ENCODE data around the gene NCEH1. TPM values are rescaled to one million over a fixed set of nuclear protein-coding genes. Genes with fewer than 3 reads are reported as not detected.

The NCEH1 gene
- total RNA-seq, 2 donors from 2014 or later = 18.5 to 18.6 TPM

DNA sequence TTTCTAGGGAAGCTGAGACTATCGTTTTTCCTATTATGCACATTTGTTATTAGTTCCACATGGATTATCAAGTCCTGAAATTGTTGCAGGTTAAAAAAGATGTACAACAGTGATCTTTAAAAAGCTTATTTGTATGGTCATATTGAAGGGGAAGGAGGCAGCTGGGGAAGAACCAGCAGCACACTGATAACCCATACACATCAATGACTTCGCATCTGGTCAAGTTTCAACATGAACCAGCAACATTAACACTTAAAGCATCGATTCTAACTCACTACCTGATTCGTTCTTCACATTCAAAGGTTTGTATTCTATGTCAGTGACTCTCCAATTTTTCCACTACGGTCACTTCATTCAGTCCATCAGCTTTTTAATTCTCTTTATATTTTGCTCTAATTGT lies 56.4 kb downstream of the NCEH1 start:
- no peak overlapping the region for H3K4me3 Mint-ChIP-seq
- no peak for ATAC-seq
- no peaks in the 10 kb centered on the region for H3K27me3 Mint-ChIP-seq
- peak overlapping the region in 1 of 2 donors; percentile 30 for H3K27ac Mint-ChIP-seq
- peaks cover 23 to 26% of the 10 kb centered on the region in 2 donors for H3K4me1 Mint-ChIP-seq (ENCODE audit: low read depth in 2 of 2)
- no peaks in the 10 kb centered on the region for H3K9me3 Mint-ChIP-seq
- H3K36me3 Mint-ChIP-seq = no peaks in the 10 kb centered on the region
- DNase-seq (ENCODE audit: low spot score) = no peak

DNA sequence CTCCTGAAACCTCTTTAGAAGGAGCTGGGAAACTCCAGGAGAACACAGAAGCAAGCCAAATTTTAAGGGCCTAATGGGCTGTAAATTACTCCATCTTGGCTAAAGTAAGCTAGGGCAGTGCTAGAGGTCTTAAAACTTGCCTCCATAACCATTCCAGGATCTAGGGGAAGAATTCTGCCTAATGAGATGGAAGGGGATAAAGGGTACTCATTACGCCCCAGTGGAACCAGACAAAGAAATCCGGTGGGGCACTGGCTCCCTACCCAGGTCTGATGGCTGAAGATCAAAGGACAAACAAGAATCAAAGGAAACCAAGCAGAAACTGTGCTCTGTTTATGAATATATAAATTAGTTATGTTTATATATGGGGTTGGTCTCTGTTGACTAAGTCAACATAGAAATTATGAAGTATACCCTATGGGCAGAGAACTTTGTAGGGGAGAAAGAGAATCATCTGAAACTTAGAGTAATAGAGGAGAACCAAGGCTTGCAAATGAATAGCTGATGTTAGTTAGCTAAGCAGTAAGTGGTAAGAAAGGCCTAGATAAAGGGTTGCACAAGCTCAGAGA lies 57.8 kb downstream of the NCEH1 start:
- no peak overlapping the region for H3K4me3 Mint-ChIP-seq
- ATAC-seq (no peak), DNase-seq (ENCODE audit: low spot score) (no peak)
- H3K27me3 Mint-ChIP-seq = no peaks in the 10 kb centered on the region
- no peaks in the 10 kb centered on the region for H3K9me3 Mint-ChIP-seq
- no peak overlapping the region for H3K27ac Mint-ChIP-seq
- H3K4me1 Mint-ChIP-seq (ENCODE audit: low read depth in 2 of 2) = peaks cover 12 to 20% of the 10 kb centered on the region in 2 donors
- H3K36me3 Mint-ChIP-seq = no peaks in the 10 kb centered on the region

DNA sequence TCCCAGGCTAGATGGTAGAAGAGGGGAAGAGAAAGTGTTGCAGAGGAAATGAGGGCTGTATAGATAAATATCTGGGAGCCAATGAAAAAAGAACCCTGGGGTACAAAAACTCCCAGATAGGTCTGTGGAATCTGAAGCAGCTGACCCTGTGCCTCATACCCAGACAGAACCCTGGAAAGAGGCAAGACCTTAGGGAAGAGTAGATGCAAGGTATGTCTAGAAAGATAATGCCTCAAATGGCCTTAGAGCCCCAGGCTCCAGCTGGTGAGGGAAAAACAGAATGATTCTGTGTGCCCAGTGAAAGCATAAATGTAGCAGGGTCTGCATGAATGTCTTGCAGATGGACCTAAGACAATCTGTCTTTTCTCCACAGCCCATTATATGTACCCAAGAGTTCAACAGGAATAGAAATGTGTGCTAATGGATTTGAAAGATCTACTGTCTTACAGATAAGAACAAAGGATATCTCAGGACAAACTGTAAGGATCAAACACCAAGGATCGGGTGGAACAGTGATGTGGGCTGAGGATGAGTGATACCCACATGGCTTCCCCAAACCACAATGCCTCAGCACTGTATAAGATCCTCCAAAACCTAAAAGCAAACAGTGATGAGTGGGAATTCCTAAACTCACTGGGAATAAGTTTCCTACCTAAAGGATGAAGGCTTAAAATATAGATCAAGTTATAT lies 58.8 kb downstream of the NCEH1 start:
- DNase-seq (ENCODE audit: low spot score) = no peak
- no peaks in the 10 kb centered on the region for H3K27me3 Mint-ChIP-seq
- H3K9me3 Mint-ChIP-seq = no peaks in the 10 kb centered on the region
- H3K36me3 Mint-ChIP-seq = no peaks in the 10 kb centered on the region
- no peak overlapping the region for H3K4me3 Mint-ChIP-seq
- H3K4me1 Mint-ChIP-seq (ENCODE audit: low read depth in 2 of 2) = peaks cover 12 to 20% of the 10 kb centered on the region in 2 donors
- no peak for ATAC-seq
- no peak overlapping the region for H3K27ac Mint-ChIP-seq

DNA sequence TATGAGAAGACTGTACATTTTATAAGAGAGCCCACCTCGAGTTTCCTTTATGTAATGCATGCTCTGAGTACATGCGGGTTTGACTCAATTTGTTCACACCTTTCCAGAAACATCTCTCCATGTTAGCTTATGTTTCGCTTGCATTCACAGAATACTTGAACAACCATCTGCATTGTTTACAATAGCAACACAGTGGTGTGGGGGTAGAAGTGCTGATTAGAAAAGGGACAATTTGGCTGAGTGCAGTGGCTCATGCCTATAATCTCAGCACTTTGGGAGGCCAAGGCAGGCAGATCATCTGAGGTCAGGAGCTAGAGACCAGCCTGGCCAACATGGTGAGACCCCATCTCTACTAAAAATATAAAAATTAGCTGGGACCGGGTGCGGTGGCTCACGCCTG lies 60.9 kb downstream of the NCEH1 start:
- no peak for ATAC-seq
- H3K27me3 Mint-ChIP-seq = no peaks in the 10 kb centered on the region

DNA sequence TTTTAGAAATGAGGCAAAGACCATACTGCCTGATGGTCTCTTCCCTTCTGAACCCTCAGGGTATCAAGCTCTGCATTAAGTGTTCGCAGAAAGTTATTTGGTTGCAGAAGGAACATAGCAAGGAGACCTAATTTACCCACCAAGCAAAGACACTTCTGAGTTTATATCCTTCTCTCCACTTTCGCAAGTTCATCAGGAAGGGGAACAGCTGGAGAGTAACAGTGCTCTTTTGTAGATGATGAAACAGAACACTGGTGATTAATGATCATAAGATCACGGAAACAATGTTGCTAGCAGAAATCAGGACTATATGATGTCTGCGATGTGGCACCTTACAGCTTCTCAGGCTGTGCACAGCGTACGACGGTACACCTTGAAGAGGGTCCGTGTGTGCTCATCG lies 62.1 kb downstream of the NCEH1 start:
- Mint-ChIP-seq H3K4me3 (no peak overlapping the region), H3K36me3 (no peaks in the 10 kb centered on the region), H3K9me3 (no peaks in the 10 kb centered on the region), H3K4me1 (ENCODE audit: low read depth in 2 of 2) (peaks cover 6 to 11% of the 10 kb centered on the region in 2 donors), H3K27ac (no peak overlapping the region), H3K27me3 (no peaks in the 10 kb centered on the region)
- ATAC-seq = no peak
- no peak for DNase-seq (ENCODE audit: low spot score)

More for the DNA sequence above, 60.9 kb downstream of the NCEH1 start:
- Mint-ChIP-seq H3K36me3 (no peaks in the 10 kb centered on the region), H3K4me3 (no peak overlapping the region), H3K9me3 (no peaks in the 10 kb centered on the region), H3K27ac (no peak overlapping the region), H3K4me1 (ENCODE audit: low read depth in 2 of 2) (peaks cover 12 to 20% of the 10 kb centered on the region in 2 donors)
- no peak for DNase-seq (ENCODE audit: low spot score)

DNA sequence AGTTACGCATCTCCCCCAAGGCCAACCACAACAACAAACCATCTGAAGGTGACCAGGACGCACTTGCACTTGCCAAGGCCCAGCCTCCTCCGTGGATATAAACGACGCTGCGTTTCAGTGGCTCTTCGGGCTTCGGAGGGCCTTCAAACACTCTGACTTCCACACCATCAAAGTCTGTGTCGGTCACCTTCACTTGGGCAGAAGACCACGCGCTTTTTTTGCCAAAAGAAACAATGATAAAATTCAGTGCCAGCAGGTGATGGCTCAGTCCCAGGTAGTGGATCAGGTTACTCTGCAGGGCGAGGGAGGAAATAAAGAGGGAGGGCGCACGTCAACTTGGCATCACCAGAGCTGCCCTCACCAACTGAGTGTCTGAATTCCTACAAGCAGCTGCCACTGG lies 63.0 kb downstream of the NCEH1 start:
- no peak for DNase-seq (ENCODE audit: low spot score)
- no peak overlapping the region for H3K27ac Mint-ChIP-seq
- H3K9me3 Mint-ChIP-seq = no peaks in the 10 kb centered on the region
- H3K4me3 Mint-ChIP-seq = no peak overlapping the region
- peaks cover 0 to 6% of the 10 kb centered on the region in 2 donors for H3K4me1 Mint-ChIP-seq (ENCODE audit: low read depth in 2 of 2)
- H3K36me3 Mint-ChIP-seq = no peaks in the 10 kb centered on the region
- ATAC-seq = no peak
- no peaks in the 10 kb centered on the region for H3K27me3 Mint-ChIP-seq

DNA sequence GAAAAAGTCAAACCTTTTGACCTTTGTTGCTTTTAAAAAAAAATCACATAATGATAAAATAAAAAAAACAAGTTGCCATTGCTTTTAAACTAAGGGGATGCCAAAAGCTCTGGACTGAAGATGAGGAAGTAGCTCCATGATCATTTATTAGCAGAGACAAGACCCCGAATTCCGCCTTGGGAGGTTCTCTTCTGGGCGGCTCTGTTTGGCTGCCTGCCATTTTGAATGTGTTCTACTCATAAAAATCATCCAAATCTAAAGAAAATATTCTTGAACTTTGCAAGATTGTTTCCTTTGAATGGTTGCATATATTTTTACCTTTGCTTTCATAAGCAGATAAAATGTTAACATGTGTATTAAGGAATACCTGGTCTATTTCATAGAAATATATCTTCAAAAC lies 63.8 kb downstream of the NCEH1 start:
- no peak overlapping the region for H3K4me3 Mint-ChIP-seq
- no peak overlapping the region for H3K27ac Mint-ChIP-seq
- DNase-seq (ENCODE audit: low spot score) (no peak), ATAC-seq (no peak)
- H3K4me1 Mint-ChIP-seq (ENCODE audit: low read depth in 2 of 2) = peaks cover 0 to 5% of the 10 kb centered on the region in 2 donors
- no peaks in the 10 kb centered on the region for H3K27me3 Mint-ChIP-seq
- no peaks in the 10 kb centered on the region for H3K36me3 Mint-ChIP-seq
- H3K9me3 Mint-ChIP-seq = no peaks in the 10 kb centered on the region

DNA sequence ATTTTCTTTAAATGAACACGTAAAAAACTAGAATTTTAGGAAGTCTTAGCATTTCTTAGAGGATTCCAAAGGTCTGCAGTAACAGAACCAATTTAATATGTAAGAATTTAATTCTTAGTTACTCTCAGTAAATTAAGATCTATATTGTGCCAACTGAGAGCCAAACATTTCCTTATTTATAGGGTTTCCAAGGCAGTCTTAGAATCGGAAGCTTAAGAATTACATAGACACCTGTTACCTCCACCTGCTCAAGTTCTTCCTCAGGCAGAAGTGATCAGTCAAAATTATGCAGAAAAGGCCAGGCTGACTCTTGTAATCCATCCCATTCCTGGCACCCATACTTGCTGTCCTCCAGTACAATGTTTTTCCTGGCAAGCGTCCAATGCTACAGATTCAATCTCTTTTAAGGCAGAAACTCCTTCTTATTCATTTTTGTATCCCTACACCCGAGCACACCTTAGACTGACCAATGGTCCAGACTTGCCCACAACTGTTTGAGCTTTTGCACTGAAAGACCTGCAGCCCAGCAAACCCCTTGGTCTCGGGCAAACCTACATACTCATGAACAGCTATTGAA lies 64.3 kb downstream of the NCEH1 start:
- no peaks in the 10 kb centered on the region for H3K36me3 Mint-ChIP-seq
- no peak overlapping the region for H3K4me3 Mint-ChIP-seq
- ATAC-seq = no peak
- H3K27ac Mint-ChIP-seq = no peak overlapping the region
- H3K9me3 Mint-ChIP-seq = no peaks in the 10 kb centered on the region
- H3K4me1 Mint-ChIP-seq (ENCODE audit: low read depth in 2 of 2) = no peaks in the 10 kb centered on the region
- H3K27me3 Mint-ChIP-seq = no peaks in the 10 kb centered on the region
- no peak for DNase-seq (ENCODE audit: low spot score)

DNA sequence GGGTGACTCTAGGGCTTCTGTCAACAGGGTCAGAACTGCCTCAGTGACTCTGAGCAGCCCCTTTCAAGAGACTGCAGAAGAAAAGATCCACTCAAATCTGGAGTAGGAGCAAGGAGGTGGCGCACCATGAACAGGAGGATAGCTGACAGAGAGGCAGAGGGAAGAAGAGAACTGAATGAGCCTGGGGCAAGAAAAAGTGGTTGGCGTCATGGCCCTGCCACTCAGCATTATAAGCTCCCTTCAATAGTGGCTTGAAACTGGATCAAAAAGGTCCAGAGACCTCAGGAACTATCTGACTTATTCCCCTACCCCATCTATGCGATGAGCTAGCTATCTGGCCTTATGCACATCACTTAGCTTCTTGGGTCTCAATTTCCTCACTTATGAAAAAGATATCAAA lies 66.6 kb downstream of the NCEH1 start:
- no peaks in the 10 kb centered on the region for H3K27me3 Mint-ChIP-seq
- H3K27ac Mint-ChIP-seq = no peak overlapping the region

DNA sequence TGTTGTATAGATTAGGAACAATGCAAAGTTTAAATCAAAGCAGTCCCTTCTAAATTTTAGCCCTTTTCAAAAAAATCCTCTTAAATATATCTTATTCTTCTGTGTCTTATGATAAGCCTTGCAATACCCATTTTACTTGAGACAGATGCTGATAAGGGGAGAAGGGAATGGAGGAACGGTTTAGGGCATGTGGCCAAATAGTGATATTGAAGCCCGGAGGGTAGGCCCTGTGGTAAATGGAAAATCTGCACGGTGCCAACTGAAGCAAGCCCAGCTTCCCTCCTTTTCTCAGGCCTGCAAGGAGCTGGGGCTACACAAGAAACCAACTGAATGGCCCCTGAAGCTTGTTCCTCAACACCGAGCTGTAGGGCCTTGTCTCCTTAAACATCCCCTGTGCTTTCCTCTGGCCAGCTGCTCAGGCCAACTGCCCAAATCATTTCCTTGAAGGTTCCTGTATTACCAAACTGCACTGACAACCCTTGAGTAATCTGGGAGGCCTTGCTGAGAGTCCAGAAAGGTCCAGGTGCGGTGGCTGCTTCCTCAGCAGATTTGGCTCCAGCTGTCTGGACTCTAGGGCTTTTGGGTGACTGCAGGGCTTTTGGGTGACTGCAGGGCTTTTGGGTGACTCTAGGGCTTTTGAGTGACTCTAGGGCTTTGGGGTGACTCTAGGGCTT lies 67.2 kb downstream of the NCEH1 start:
- Mint-ChIP-seq H3K9me3 (no peaks in the 10 kb centered on the region), H3K36me3 (no peaks in the 10 kb centered on the region)
- no peak for ATAC-seq

More for the DNA sequence above, 66.6 kb downstream of the NCEH1 start:
- H3K4me1 Mint-ChIP-seq (ENCODE audit: low read depth in 2 of 2) = no peaks in the 10 kb centered on the region
- H3K4me3 Mint-ChIP-seq = no peak overlapping the region
- DNase-seq (ENCODE audit: low spot score) (no peak), ATAC-seq (no peak)
- H3K9me3 Mint-ChIP-seq = no peaks in the 10 kb centered on the region
- no peaks in the 10 kb centered on the region for H3K36me3 Mint-ChIP-seq

DNA sequence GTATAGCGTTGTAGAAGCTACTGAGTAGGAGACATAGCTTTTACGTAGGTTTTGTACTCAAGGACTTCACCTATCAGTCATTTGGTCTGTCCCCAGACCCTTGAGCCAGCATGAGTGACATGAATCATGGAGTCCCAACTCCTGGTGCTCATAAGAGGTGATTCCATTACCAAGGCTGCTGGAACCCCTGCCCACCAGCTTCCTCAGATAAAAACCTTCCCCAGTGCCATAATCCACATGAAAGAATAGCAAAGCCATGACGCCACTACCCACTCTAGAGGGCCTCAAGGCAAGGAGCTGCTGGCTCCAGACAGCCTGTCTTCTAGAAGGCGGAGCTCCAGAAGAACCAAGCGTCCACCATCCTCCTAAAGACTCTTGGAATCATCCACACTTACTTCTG lies 69.6 kb downstream of the NCEH1 start:
- H3K36me3 Mint-ChIP-seq = no peaks in the 10 kb centered on the region
- no peaks in the 10 kb centered on the region for H3K9me3 Mint-ChIP-seq
- peaks cover 5 to 6% of the 10 kb centered on the region in 2 donors for H3K4me1 Mint-ChIP-seq (ENCODE audit: low read depth in 2 of 2)
- ATAC-seq (no peak), DNase-seq (ENCODE audit: low spot score) (no peak)
- no peak overlapping the region for H3K4me3 Mint-ChIP-seq
- no peak overlapping the region for H3K27ac Mint-ChIP-seq
- no peaks in the 10 kb centered on the region for H3K27me3 Mint-ChIP-seq

More for the DNA sequence above, 67.2 kb downstream of the NCEH1 start:
- DNase-seq (ENCODE audit: low spot score) = no peak
- H3K4me1 Mint-ChIP-seq (ENCODE audit: low read depth in 2 of 2) = no peaks in the 10 kb centered on the region
- no peaks in the 10 kb centered on the region for H3K27me3 Mint-ChIP-seq
- no peak overlapping the region for H3K27ac Mint-ChIP-seq
- H3K4me3 Mint-ChIP-seq = no peak overlapping the region

DNA sequence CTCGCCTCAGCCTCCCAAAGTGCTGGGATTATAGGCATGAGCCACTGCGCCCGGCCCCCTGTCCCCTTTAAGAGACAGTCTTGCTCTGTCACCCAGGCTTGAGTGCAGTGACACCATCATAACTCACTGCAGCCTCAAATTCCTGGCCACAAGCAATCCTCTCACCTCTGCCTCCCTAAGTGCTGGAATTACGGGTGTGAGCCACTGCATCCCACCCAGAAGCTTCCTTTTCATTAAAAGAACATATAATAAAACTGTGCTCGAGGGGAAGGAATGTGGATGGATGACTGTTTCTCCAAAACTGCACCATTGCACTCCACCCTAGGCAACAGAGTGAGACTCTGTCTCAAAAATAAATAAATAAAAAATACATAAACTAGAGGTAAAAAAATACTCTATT lies 70.1 kb downstream of the NCEH1 start:
- Mint-ChIP-seq H3K9me3 (no peaks in the 10 kb centered on the region), H3K27ac (no peak overlapping the region), H3K27me3 (no peaks in the 10 kb centered on the region), H3K4me1 (ENCODE audit: low read depth in 2 of 2) (peaks cover 8 to 9% of the 10 kb centered on the region in 2 donors), H3K36me3 (no peaks in the 10 kb centered on the region), H3K4me3 (no peak overlapping the region)
- no peak for ATAC-seq
- no peak for DNase-seq (ENCODE audit: low spot score)

DNA sequence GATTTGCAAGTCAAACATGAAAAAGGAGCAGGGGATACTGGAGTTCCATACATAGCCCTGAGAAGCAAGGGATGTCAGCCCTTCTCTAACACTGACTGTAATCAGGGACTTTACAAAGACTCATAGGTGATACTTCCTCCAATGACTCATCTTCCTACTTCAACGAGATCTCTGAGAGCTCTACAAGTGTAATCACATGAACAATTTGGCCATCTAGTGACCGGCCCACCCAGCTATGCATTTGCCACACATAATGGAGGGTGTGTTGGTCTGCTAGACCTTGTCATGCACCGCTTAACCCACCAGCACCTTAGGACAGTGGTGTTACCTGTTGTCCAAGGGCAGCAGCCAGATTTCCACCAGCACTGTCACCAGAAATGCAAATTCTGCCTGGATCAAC lies 75.3 kb downstream of the NCEH1 start:
- Mint-ChIP-seq H3K36me3 (peaks cover 4% of the 10 kb centered on the region), H3K4me3 (peak overlapping the region; percentile 43), H3K27ac (peak overlapping the region; percentile 76 to 96), H3K27me3 (no peaks in the 10 kb centered on the region), H3K4me1 (ENCODE audit: low read depth in 2 of 2) (peaks cover 22% of the 10 kb centered on the region in 2 donors), H3K9me3 (no peaks in the 10 kb centered on the region)
- peak; percentile 74 for DNase-seq (ENCODE audit: low spot score)
- ATAC-seq = peak; percentile 99

DNA sequence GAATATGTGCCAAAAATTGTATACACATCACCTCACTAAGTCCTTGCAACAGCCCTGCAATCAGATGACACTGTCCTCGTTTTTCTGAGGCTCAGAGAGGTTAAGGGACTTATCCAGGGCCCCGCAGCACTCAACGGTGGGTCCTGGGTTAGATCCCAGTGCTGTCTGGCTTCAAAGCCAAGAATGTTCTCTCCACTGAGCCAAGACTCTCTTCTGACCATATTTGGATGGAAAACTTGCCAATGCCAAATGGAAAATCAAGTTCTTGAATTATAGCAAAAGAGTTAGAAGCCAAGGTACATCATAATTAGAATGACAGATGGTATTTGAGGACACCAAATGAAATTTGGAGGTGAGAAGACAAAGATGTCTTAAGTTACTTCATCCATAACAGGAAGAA lies 75.9 kb downstream of the NCEH1 start:
- H3K27ac Mint-ChIP-seq = peak overlapping the region; percentile 76 to 96
- H3K4me1 Mint-ChIP-seq (ENCODE audit: low read depth in 2 of 2) = peaks cover 22% of the 10 kb centered on the region in 2 donors
- peak overlapping the region; percentile 43 for H3K4me3 Mint-ChIP-seq
- no peaks in the 10 kb centered on the region for H3K9me3 Mint-ChIP-seq
- no peak for ATAC-seq
- DNase-seq (ENCODE audit: low spot score) = no peak
- peaks cover 4% of the 10 kb centered on the region for H3K36me3 Mint-ChIP-seq
- no peaks in the 10 kb centered on the region for H3K27me3 Mint-ChIP-seq
